Esophagus (tissue), 2 donors: Measurements from ENCODE around the gene RNASEH1. TPM values are rescaled to one million over a fixed set of nuclear protein-coding genes. Genes with fewer than 3 reads are reported as not detected.
"Not testable (repeated sequence)": the region's sequence is repeated elsewhere in the genome, so short reads cannot be mapped to it uniquely, and the experiment has no call there.

Experiments
- H3K27ac ChIP-seq, 2 donors: one replicate each; pipeline ENCODE4 v1.5.1; 2013; ENCODE audit warnings: low read depth in 2 of 2, mild to moderate bottlenecking in 2 of 2, inconsistent platforms in 1 of 2, low read length in 1 of 2, moderate library complexity in 1 of 2
- H3K27me3 ChIP-seq, 2 donors: one replicate each; pipeline ENCODE4 v1.6.1; 2013; ENCODE audit warnings: low read length in 2 of 2, control low read depth in 1 of 2, mild to moderate bottlenecking in 1 of 2; ENCODE audit not compliant: insufficient read depth in 2 of 2, control insufficient read depth in 1 of 2
- H3K36me3 ChIP-seq, 2 donors: one replicate each; pipeline ENCODE4 v1.6.1; 2013; ENCODE audit warnings: low read length in 1 of 2; ENCODE audit not compliant: control insufficient read depth in 2 of 2, insufficient read depth in 2 of 2
- H3K4me1 ChIP-seq, 2 donors: one replicate each; pipeline ENCODE4 v1.6.1; 2013; ENCODE audit warnings: low read length in 1 of 2; ENCODE audit not compliant: control insufficient read depth in 2 of 2, insufficient read depth in 2 of 2
- H3K4me3 ChIP-seq, 2 donors: one replicate each; pipeline ENCODE4 v1.5.1; 2013; ENCODE audit warnings: low read length in 2 of 2, mild to moderate bottlenecking in 2 of 2, low read depth in 1 of 2, moderate library complexity in 1 of 2
- H3K9me3 ChIP-seq, 2 donors: one replicate each; pipeline ENCODE4 v1.6.1; 2013; ENCODE audit warnings: mild to moderate bottlenecking in 2 of 2, low read depth in 1 of 2, low read length in 1 of 2, moderate library complexity in 1 of 2; ENCODE audit not compliant: control insufficient read depth in 2 of 2, insufficient read depth in 1 of 2
- WGBS, 2 donors: extraction: QIAGEN DNeasy Blood & Tissue Kit; methylation state at CpG; one replicate each; pipeline ENCODE4 v1.1.7; 2013; 5-methylcytosine and 5-hydroxymethylcytosine counted together
- polyA plus RNA-seq, 2 donors: library from polyadenylated mRNA; stranded (reverse); fragments of 200-250 nt; gene quantifications; one replicate each; pipeline ENCODE4 v1.2.3, GENCODE V29; 2013
- donor health status: healthy with polysubstance abuse.
- donor health status: Bipolar disorder and iron deficiency.

RNASEH1 gene
- polyA plus RNA-seq, 2 donors, result 5.7 to 10.1 TPM

DNA sequence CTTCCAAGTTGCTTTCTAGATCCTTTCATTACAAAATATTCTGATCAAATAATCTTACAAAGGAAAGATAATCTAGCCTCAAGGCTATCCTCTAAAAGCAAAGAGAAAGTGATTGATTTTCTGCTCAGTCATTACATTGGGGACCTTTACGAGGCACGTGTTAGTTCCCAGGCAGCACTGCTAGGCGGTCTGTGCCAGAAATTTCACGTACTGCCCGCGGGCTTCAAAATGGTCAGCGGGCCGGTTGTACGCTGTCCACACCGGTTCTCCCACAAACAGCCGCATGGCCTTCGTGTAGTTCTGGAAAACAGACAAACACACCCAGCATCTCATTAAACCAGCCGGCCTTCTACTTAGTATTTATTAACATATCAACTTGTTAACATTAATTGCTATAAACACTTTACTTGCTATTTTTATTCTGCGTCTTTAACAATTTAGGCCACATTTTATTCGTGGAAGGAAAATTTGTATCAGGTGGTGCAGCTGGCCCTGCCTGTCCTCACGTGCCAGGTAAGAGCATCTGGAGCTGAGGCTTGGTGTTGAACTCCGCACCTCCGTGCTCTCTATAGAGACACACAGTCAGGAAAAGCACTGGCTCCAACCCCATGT is 59.2 kb downstream of the RNASEH1 start:
- Histone ChIP-seq H3K4me3 (no peak overlapping the region), H3K36me3 (peaks cover 13 to 38% of the 10 kb centered on the region in 2 donors)

DNA sequence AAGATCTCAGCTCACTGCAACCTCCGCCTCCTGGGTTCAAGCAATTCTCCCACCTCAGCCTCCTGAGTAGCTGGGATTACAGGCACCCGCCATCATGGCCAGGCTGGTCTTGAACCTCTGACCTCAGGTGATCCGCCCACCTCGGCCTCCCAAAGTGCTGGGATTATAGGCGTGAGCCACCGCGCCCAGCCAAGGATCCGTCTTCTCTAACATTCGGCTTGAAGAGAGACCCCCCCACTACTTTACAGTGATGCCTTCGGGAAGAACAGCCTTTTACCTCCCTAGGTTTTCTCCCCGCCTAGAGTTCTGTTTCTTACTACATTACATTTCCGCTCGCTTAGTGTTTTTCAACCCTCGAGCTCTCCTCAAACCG is 61.4 kb downstream of the RNASEH1 start:
- not testable (repeated sequence) for H3K27me3 ChIP-seq, H3K9me3 ChIP-seq, H3K4me1 ChIP-seq, H3K27ac ChIP-seq, H3K4me3 ChIP-seq
- WGBS, 2 donors, result 92 to 94% methylated on average over 15 of the region's 15 CpGs
- H3K36me3 ChIP-seq, result peaks cover 9 to 28% of the 10 kb centered on the region in 2 donors

More for the DNA sequence above, 59.2 kb downstream of the RNASEH1 start:
- Histone ChIP-seq H3K9me3 (peaks cover 0 to 4% of the 10 kb centered on the region in 2 donors), H3K27me3 (no peaks in the 10 kb centered on the region), H3K27ac (no peak overlapping the region), H3K4me1 (peaks cover 0 to 5% of the 10 kb centered on the region in 2 donors)
- 92 to 94% methylated on average over 18 of the region's 18 CpGs for WGBS, 2 donors

Other genes starting within 250 kb of the RNASEH1 start
- 10 to 100 TPM in 1 of 2 donors, 1 to 10 TPM in 1; 8.2 to 22.8 TPM for gene EIPR1, start 180.5 kb downstream of the RNASEH1 start, polyA plus RNA-seq
- gene TRAPPC12, start 178.6 kb downstream of the RNASEH1 start, polyA plus RNA-seq, result 10 to 100 TPM; 43.6 to 64.2 TPM
- 10 to 100 TPM; 25.7 to 41.8 TPM for gene ADI1, start 38.8 kb downstream of the RNASEH1 start, polyA plus RNA-seq
- 1,000 to 10,000 TPM; 1,816 to 2,770 TPM for gene RPS7, start 16.9 kb upstream of the RNASEH1 start, polyA plus RNA-seq
- 1 to 10 TPM in 1 of 2 donors, under 1 TPM in 1; 0.43 to 1.3 TPM for gene COLEC11, start 36.8 kb upstream of the RNASEH1 start, polyA plus RNA-seq
- gene ALLC, start 99.9 kb upstream of the RNASEH1 start, polyA plus RNA-seq, result under 1 TPM in 1 of 2 donors, not detected in 1; 0.04 TPM
- gene DCDC2C, start 145.2 kb upstream of the RNASEH1 start, polyA plus RNA-seq, result under 1 TPM in 1 of 2 donors, not detected in 1; 0.04 TPM